Tibial nerve (tissue), 4 donors: ENCODE data around the gene MARCHF6. TPM values are rescaled to one million over a fixed set of nuclear protein-coding genes. Genes with fewer than 3 reads are reported as not detected.

Experiments
- DNase-seq, 2 donors: peaks; one replicate each; pipeline ENCODE4 v3.0.0-alpha.2; 2019; ENCODE audit warnings: low spot score in 2 of 2
- H3K27ac ChIP-seq, 4 donors: fragments of 200-600 bp; sonication (generic) in 3 of 4; one replicate each; pipeline ENCODE4 v1.5.1; 2017 to 2019; ENCODE audit warnings: mild to moderate bottlenecking in 1 of 4
- H3K27me3 ChIP-seq, 2 donors: fragments of 200-600 bp; sonication (generic) in 1 of 2; one replicate each; pipeline versions ENCODE4 v1.5.1 to v1.6.0; 2017 to 2019
- H3K36me3 ChIP-seq, 3 donors: fragments of 200-600 bp; sonication (generic); one replicate each; pipeline ENCODE4 v1.5.1; 2018 to 2019
- H3K4me1 ChIP-seq, 4 donors: fragments of 200-600 bp; sonication (generic) in 3 of 4; one replicate each; pipeline ENCODE4 v1.5.1; 2017 to 2019
- H3K4me3 ChIP-seq, 4 donors: fragments of 200-600 bp; sonication (generic) in 3 of 4; one replicate each; pipeline ENCODE4 v1.5.1; 2017 to 2019; ENCODE audit warnings: mild to moderate bottlenecking in 1 of 4, moderate library complexity in 1 of 4
- H3K9me3 ChIP-seq, 4 donors: fragments of 200-600 bp; sonication (generic) in 3 of 4; one replicate each; pipeline ENCODE4 v1.5.1; 2017 to 2019
- EP300 ChIP-seq, 2 donors: sonication (generic); formaldehyde crosslinking; IDR thresholded peaks; one replicate each; pipeline ENCODE4 v1.6.1; 2017; ENCODE audit warnings: antibody characterized with exemption in 2 of 2, mild to moderate bottlenecking in 1 of 2
- POLR2A ChIP-seq, 2 donors: fragments of 450-650 bp; IDR thresholded peaks; one replicate each; pipeline ENCODE4 v1.6.1; 2017; ENCODE audit warnings: antibody characterized with exemption in 2 of 2, mild to moderate bottlenecking in 2 of 2, moderate library complexity in 2 of 2
- WGBS, 2 donors: methylation state at CpG; one replicate each; pipeline ENCODE4 v1.1.5; 2018; 5-methylcytosine and 5-hydroxymethylcytosine counted together
- small RNA-seq: library from RNA; depleted of rRNA; stranded (forward); fragments of <200 nt; gene quantifications from one replicate; pipeline ENCODE3, GENCODE V24; 2016
- total RNA-seq, 4 donors: library from RNA; depleted of rRNA; stranded (reverse); fragments of >200 nt; gene quantifications; one replicate each; pipeline ENCODE4 v1.1.0, GENCODE V29; 2016
- TF ChIP-seq, protein P1 (sequence below), 5 experiments: fragments of 200-600 bp in 3 of 5; fragments of 450-650 bp in 2 of 5; sonication (generic) in 3 of 5; IDR thresholded peaks; one replicate each; pipeline ENCODE4 v1.5.1; 2016 to 2019; ENCODE audit warnings: antibody characterized with exemption in 5 of 5, mild to moderate bottlenecking in 3 of 5, moderate library complexity in 2 of 5

MARCHF6 gene
- total RNA-seq, 4 donors from 2014 or later, result 70.2 to 127 (median 110) TPM

DNA sequence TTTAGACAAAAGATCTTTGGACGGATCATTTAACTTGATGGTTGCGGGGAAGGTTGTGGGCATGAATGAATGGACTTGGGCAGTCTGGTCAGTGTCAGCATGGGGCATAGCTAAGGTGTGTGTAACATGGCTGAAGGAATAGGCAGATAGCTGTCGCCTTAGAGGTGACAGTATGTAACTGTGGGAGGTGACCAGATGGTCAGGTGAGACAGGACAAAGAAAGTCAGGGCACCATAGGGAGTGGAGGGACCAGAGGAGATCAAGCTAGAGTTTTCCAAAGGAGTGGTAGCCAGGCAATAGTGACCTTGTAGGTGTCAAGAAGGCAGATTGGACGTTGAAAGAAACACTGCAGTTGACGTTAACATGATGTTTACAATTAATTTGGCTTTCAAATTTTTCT lies 43.1 kb downstream of the MARCHF6 start:
- TF ChIP-seq, protein P1, sequence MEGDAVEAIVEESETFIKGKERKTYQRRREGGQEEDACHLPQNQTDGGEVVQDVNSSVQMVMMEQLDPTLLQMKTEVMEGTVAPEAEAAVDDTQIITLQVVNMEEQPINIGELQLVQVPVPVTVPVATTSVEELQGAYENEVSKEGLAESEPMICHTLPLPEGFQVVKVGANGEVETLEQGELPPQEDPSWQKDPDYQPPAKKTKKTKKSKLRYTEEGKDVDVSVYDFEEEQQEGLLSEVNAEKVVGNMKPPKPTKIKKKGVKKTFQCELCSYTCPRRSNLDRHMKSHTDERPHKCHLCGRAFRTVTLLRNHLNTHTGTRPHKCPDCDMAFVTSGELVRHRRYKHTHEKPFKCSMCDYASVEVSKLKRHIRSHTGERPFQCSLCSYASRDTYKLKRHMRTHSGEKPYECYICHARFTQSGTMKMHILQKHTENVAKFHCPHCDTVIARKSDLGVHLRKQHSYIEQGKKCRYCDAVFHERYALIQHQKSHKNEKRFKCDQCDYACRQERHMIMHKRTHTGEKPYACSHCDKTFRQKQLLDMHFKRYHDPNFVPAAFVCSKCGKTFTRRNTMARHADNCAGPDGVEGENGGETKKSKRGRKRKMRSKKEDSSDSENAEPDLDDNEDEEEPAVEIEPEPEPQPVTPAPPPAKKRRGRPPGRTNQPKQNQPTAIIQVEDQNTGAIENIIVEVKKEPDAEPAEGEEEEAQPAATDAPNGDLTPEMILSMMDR (IDR thresholded peaks at IDR 0.05), result no peak
- TF ChIP-seq EP300 (IDR thresholded peaks at IDR 0.05) (no peak), POLR2A (IDR thresholded peaks at IDR 0.05) (no peak)
- DNase-seq, result no peak
- H3K9me3 ChIP-seq, result no peaks in the 10 kb centered on the region
- peaks cover 0 to 22% (median 3%) of the 10 kb centered on the region in 4 donors for H3K4me1 ChIP-seq
- 79 to 91% methylated on average over 5 of the region's 5 CpGs for WGBS, 2 donors
- H3K27me3 ChIP-seq, result no peaks in the 10 kb centered on the region
- no peak overlapping the region for H3K27ac ChIP-seq
- peaks cover 0 to 57% (median 3%) of the 10 kb centered on the region in 3 donors for H3K36me3 ChIP-seq
- no peak overlapping the region for H3K4me3 ChIP-seq

DNA sequence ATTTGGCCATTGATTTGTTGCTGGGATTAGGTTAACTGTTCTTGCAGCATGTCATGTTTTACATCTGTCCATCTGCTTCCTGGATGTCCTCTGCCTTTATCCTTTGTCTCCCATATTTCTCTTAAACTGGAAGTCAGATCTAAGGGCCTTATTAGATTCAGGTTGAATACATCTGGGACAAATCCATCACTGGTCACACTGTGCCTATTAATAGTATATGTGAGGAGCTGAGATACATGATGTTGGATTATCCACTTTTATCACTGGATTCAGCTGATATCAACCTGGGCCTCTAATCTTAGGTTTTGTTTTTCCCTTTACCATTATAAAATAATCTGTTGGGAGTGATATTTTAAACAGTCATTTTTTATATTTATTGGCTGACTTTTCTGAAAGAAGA lies 46.3 kb downstream of the MARCHF6 start:
- peaks cover 0 to 46% (median 0%) of the 10 kb centered on the region in 3 donors for H3K36me3 ChIP-seq
- no peak for DNase-seq

DNA sequence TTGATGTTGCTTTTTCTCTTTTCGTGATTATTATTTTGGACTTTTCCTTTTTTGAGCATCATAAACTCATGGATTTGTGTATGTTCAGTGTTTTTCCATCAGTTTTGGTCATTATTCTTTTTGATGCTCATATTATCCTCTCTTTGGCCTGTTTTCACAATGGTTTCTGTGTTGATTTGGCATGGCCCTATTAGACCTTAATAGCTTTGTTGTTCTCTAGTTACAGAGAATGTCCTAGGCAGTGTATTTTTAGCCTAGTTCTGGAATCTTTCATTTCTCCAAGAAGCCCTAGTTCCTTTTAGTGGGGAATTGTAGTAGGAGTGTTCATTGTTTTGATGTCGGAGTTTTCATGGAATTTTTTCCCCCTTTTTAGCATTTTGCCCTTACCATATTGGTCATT lies 46.9 kb downstream of the MARCHF6 start:
- TF ChIP-seq EP300 (IDR thresholded peaks at IDR 0.05) (no peak), POLR2A (IDR thresholded peaks at IDR 0.05) (no peak)
- TF ChIP-seq, protein P1 (IDR thresholded peaks at IDR 0.05), result no peak
- Histone ChIP-seq H3K27me3 (no peaks in the 10 kb centered on the region), H3K4me3 (no peak overlapping the region), H3K9me3 (no peaks in the 10 kb centered on the region), H3K4me1 (peaks cover 0 to 31% (median 3%) of the 10 kb centered on the region in 4 donors), H3K27ac (peak overlapping the region; percentile 18 to 78 (median 38)), H3K36me3 (peaks cover 0 to 45% (median 0%) of the 10 kb centered on the region in 3 donors)
- 28 to 32% methylated on average over 2 of the region's 2 CpGs for WGBS, 2 donors
- no peak for DNase-seq

More for the DNA sequence above, 46.3 kb downstream of the MARCHF6 start:
- no peak overlapping the region for H3K4me3 ChIP-seq
- H3K27ac ChIP-seq, result peak overlapping the region in 2 of 4 donors; percentile 57 to 78
- H3K27me3 ChIP-seq, result no peaks in the 10 kb centered on the region
- H3K4me1 ChIP-seq, result peaks cover 0 to 31% (median 3%) of the 10 kb centered on the region in 4 donors
- no peaks in the 10 kb centered on the region for H3K9me3 ChIP-seq
- TF ChIP-seq EP300 (IDR thresholded peaks at IDR 0.05) (no peak), POLR2A (IDR thresholded peaks at IDR 0.05) (no peak)
- TF ChIP-seq, protein P1 (IDR thresholded peaks at IDR 0.05), result no peak

DNA sequence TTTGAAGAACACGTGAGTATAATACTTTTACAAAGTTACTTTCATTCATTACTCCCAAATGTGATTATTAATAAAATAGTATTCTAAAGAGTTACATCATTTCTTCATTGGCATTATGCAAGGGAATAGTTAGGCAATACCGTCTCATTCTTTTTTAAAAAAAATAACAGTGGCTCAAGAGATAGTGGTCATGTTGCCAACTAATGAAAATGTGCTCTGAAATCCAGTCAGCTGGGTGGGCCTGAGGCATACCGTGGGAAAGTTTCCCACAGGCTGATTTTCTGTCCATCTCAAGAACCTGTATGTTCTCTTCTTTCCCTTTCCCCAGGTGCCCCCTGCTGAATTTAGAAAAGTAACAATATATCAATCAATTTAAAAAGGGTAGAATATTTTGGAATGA lies 47.3 kb downstream of the MARCHF6 start:
- Histone ChIP-seq H3K4me1 (peaks cover 0 to 31% (median 3%) of the 10 kb centered on the region in 4 donors), H3K9me3 (no peaks in the 10 kb centered on the region), H3K36me3 (peaks cover 0 to 45% (median 0%) of the 10 kb centered on the region in 3 donors), H3K4me3 (no peak overlapping the region), H3K27me3 (no peaks in the 10 kb centered on the region), H3K27ac (peak overlapping the region; percentile 18 to 78 (median 38))
- peak in 1 of 2 donors; percentile 29 for DNase-seq
- WGBS, 2 donors, result 29 to 31% methylated on average over 3 of the region's 3 CpGs
- no peak for TF ChIP-seq POLR2A (IDR thresholded peaks at IDR 0.05)
- TF ChIP-seq, protein P1 (IDR thresholded peaks at IDR 0.05), result no peak
- peak in 1 of 2 donors; percentile 76 for TF ChIP-seq EP300 (IDR thresholded peaks at IDR 0.05)

DNA sequence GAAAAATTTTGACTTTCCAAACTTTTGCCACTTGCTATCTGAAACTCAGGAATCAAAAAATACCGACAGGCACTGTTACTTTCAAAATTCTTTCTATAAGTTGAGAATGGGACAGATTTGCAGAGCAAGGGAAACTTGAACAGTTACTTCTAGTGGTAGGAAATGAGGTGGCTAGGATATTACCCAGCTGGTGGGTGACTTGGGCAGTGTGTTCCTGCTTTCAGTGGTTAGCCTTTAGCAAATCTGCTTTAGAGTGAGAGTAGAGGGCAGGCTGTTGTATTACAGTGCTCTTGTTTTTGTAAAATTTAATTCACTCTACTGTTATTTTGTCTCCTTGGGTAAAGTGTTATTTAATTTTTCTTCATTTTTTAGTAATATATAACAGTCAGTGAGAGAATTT lies 48.0 kb downstream of the MARCHF6 start:
- Histone ChIP-seq H3K9me3 (no peaks in the 10 kb centered on the region), H3K36me3 (peaks cover 0 to 45% (median 0%) of the 10 kb centered on the region in 3 donors), H3K27ac (peak overlapping the region in 3 of 4 donors; percentile 18 to 78 (median 57)), H3K4me1 (peaks cover 0 to 31% (median 3%) of the 10 kb centered on the region in 4 donors), H3K27me3 (no peaks in the 10 kb centered on the region), H3K4me3 (no peak overlapping the region)
- no peak for TF ChIP-seq EP300 (IDR thresholded peaks at IDR 0.05)
- TF ChIP-seq, protein P1 (IDR thresholded peaks at IDR 0.05), result no peak
- TF ChIP-seq POLR2A (IDR thresholded peaks at IDR 0.05), result no peak
- DNase-seq, result no peak
- 89 to 93% methylated on average over 1 of the region's 1 CpG for WGBS, 2 donors

Small RNA genes within 50 kb of the gene (small RNA-seq; reads per million reads assigned to genes)
- gene RF00019, result not detected

Other genes starting within 250 kb of the MARCHF6 start
- 10 to 100 TPM in 3 of 4 donors, 1 to 10 TPM in 1; 9.8 to 29.1 (median 15.4) TPM for gene ATPSCKMT, start 103.8 kb upstream of the MARCHF6 start, total RNA-seq
- gene CCT5, start 103.4 kb upstream of the MARCHF6 start, total RNA-seq, result 100 to 1,000 TPM; 102 to 152 (median 120) TPM
- 1 to 10 TPM; 5.7 to 7.4 (median 6.6) TPM for gene CMBL, start 45.8 kb upstream of the MARCHF6 start, total RNA-seq
- under 1 TPM in 1 of 4 donors, not detected in 3; 0.98 TPM for gene ROPN1L, start 88.2 kb downstream of the MARCHF6 start, total RNA-seq
- gene ANKRD33B, start 210.4 kb downstream of the MARCHF6 start, total RNA-seq, result 10 to 100 TPM; 21.3 to 34.9 (median 30.5) TPM